Upper lobe of right lung (tissue), 1 donor: ENCODE data around the gene TPCN2. TPM values are rescaled to one million over a fixed set of nuclear protein-coding genes. Genes with fewer than 3 reads are reported as not detected.
A peak's percentile ranks its signal among the peaks of the same experiment; 100 is the strongest.

Source experiments
- ATAC-seq: fragments of 200-7000 bp; cut with Tn5 transposase; one replicate; pipeline ENCODE4 v1.9.1; 2020; ENCODE audit warnings: mild to moderate bottlenecking, moderate library complexity
- DNase-seq: peaks from one replicate; pipeline ENCODE4 v3.0.0-alpha.2; 2020
- H3K27ac ChIP-seq: fragments of 200-600 bp; one replicate; pipeline ENCODE4 v1.8.0; 2022
- H3K27me3 ChIP-seq: fragments of 200-600 bp; one replicate; pipeline ENCODE4 v1.8.0; 2022; ENCODE audit warnings: mild to moderate bottlenecking
- H3K36me3 ChIP-seq: fragments of 200-600 bp; one replicate; pipeline ENCODE4 v1.8.0; 2022
- H3K4me1 ChIP-seq: fragments of 200-600 bp; one replicate; pipeline ENCODE4 v1.8.0; 2022
- H3K4me3 ChIP-seq: fragments of 200-600 bp; one replicate; pipeline ENCODE4 v1.8.0; 2022; ENCODE audit warnings: mild to moderate bottlenecking
- H3K9me3 ChIP-seq: fragments of 200-600 bp; one replicate; pipeline ENCODE4 v1.8.0; 2022
- intact Hi-C: fragments of 100-400 bp; cut with DNase I; formaldehyde crosslinking; loops from one replicate; pipeline ENCODE4 v1.11.0; 2022
- total RNA-seq: library from RNA; stranded (reverse); fragmentation: NEBNext Ultra II Directional; extraction: Animal tissue kit (Norgen Biotek cat#: 25700); gene quantifications from one replicate; pipeline ENCODE4 v1.2.1, GENCODE V29; 2021
- TF ChIP-seq, protein P1 (sequence below): fragments of 200-600 bp; IDR thresholded peaks from one replicate; pipeline ENCODE4 v1.8.0; 2022; ENCODE audit warnings: antibody characterized with exemption
- donor health status: DM: no; HTN: yes; CAD: no; lungs with severe emphysema.

Gene TPCN2
- total RNA-seq, 1 donor from 2014 or later, result 16.6 TPM

DNA sequence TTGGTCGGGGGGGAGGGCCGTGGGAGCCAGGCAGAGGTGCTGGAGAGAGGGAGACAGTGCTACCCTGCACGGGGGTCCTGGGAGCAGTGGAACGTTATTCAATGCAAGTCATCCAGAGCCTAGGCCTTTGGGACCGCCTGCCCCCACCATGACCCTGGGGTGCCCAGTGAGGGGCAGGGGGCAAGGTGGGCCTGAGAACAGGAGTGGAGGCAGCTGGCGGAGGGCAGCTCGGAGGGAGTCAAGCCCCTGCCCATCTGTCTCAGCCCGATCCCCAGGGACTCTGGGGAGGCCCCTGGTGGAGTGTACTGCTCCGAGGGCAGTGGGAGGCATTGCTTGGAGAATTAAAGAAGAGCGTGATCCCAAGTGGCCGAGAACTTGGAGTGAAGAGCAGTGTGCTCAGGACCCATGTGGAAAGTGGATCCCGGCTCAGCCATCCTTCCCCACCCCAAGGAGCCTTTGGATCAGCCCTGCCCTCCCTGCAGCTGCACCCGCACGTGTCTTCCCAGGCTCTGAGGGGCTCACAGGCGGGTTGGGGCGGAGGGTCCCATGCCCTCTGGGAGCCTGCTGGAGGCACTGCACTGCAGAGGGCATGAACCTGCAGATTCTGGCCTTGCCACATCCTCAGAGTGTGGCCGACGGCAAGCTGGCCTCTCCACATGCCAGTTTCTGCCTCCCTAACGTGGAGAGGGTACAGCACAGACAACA is 73.0 kb downstream of the TPCN2 start:
- Histone ChIP-seq H3K9me3 (no peaks in the 10 kb centered on the region), H3K4me3 (no peak overlapping the region), H3K27ac (peak overlapping the region; percentile 81), H3K4me1 (peaks cover 24% of the 10 kb centered on the region), H3K27me3 (no peaks in the 10 kb centered on the region), H3K36me3 (no peaks in the 10 kb centered on the region)
- intact Hi-C loops, result no loop called here
- peak; percentile 63 for DNase-seq
- no peak for ATAC-seq
- TF ChIP-seq, protein P1, sequence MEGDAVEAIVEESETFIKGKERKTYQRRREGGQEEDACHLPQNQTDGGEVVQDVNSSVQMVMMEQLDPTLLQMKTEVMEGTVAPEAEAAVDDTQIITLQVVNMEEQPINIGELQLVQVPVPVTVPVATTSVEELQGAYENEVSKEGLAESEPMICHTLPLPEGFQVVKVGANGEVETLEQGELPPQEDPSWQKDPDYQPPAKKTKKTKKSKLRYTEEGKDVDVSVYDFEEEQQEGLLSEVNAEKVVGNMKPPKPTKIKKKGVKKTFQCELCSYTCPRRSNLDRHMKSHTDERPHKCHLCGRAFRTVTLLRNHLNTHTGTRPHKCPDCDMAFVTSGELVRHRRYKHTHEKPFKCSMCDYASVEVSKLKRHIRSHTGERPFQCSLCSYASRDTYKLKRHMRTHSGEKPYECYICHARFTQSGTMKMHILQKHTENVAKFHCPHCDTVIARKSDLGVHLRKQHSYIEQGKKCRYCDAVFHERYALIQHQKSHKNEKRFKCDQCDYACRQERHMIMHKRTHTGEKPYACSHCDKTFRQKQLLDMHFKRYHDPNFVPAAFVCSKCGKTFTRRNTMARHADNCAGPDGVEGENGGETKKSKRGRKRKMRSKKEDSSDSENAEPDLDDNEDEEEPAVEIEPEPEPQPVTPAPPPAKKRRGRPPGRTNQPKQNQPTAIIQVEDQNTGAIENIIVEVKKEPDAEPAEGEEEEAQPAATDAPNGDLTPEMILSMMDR, result no peak

DNA sequence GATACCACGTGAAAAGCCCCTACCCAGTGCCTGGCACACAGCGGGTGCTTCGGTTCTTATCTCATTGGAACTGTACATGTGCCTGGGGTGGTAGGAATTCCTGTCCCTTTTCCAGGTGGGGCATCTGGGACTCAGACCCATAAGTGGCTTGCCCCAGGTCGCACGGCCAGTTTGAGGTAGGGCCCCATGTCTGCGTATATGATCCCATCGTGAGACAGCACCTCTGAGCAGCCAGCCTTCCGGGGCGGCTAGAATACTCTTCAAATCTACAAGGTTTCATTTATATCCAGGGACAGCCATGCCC is 73.5 kb downstream of the TPCN2 start:
- TF ChIP-seq, protein P1, result no peak
- H3K4me1 ChIP-seq, result peaks cover 24% of the 10 kb centered on the region
- no peaks in the 10 kb centered on the region for H3K9me3 ChIP-seq
- H3K36me3 ChIP-seq, result no peaks in the 10 kb centered on the region
- no peaks in the 10 kb centered on the region for H3K27me3 ChIP-seq
- peak overlapping the region; percentile 81 for H3K27ac ChIP-seq
- ATAC-seq (peak; percentile 0), DNase-seq (no peak)
- intact Hi-C loops, result no loop called here
- no peak overlapping the region for H3K4me3 ChIP-seq

DNA sequence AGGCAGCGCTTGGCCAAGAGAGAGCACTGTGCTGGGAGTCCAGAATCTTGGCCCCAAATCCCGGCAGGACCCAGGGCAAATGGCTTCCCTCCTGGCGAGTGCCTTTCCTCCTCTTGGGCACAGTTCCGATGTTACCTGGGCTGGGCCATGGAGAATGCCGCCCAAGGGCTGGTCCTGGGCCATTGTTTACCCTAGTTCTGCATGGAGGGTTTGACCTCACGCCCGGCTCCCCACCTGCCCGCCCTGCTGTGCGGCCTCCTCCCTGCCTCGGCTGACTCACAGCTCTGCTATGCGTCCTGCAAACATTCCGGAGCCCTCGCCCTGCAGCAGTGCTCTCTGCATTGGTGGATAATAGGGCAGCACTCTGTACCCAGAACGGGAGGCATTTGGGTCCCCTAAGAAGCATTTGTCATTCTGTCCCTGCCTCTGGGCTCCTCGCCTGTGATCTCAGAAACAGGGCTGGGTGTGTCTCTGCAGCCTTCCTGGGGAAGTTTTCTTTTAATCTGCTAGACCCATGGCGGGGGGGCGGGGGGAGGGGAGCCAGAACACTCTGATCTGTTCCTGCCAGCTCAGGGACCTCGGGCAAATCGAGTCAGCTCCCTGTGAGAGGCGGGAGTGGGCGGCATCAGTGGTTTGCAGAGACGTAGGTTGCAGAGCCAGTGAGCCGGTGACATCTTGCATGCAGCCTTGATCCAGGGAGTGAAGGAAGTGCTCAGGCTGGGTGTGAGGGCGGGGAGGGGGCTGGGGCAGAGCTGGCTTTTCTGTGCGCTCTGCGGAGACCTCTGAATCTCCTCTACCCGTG is 74.1 kb downstream of the TPCN2 start:
- Histone ChIP-seq H3K4me1 (peaks cover 24% of the 10 kb centered on the region), H3K27ac (peak overlapping the region; percentile 81), H3K4me3 (no peak overlapping the region), H3K27me3 (no peaks in the 10 kb centered on the region), H3K36me3 (no peaks in the 10 kb centered on the region), H3K9me3 (no peaks in the 10 kb centered on the region)
- intact Hi-C loops, result no loop called here
- TF ChIP-seq, protein P1, result no peak
- ATAC-seq (peak; percentile 94), DNase-seq (peak; percentile 96)

DNA sequence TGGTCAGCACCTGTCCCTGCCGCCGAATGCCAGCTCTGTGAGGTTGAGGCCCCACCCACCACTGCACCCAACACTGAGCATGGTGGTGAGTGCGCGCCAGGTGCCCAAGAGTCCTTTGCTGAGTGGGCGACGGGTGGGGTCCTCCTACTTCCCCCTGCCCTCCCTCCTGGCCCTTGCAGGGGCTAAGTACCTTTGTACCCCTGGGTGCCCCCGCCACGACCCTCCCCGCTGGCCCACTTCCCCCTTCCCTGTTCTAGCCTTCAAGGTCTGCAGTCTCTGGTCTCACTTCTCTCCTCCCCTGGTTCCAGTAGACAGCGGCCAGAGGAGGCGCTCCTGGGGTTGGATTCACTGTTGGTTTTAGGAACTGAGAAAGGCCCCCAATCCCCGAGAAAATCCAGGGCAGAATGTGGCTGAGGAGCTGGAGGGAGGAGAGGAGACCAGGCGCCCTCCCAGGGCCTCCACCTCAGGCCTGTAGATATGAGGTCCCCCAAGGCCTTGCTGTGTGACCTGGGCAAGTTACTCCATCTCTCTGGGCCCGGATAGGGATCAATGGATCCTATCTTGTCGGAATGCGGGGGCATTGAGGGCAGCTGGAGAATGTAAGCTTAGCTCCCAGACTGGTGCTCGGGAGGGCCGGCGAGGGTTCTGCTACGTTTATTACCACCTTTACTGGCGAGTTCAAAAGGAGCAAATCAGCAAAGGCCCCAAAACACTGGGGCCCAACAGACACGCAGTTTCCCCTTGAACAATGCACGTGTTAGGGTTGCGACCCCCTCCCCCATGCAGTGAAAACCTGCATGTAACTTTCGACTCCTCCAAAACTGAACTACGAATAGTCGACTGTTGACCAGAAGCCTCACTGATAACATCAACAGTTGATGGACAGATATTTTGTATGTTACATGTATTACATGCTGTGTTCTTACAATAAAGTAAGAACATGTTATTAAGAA is 75.1 kb downstream of the TPCN2 start:
- ATAC-seq, result peak; percentile 1
- peaks cover 24% of the 10 kb centered on the region for H3K4me1 ChIP-seq

DNA sequence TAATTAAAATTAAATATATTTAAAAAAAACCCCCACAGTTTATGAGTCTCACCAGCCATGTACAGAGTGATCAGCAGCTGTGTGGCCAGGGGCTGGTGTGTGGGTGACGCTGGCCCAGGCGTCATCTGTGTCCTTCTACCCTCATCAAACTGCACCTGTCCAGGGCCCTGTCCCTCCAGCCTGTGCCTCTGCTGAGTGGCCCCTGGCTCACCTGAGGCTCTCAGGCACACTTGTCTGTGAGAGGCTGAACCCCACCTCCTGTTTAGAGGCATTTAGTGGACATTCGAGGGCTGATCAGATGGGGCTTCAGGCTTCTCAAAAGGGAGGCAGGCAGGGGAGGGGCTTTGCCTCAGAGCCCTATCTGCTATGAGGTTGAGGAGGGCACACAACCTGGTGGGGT is 77.1 kb downstream of the TPCN2 start:
- Histone ChIP-seq H3K27ac (no peak overlapping the region), H3K4me3 (no peak overlapping the region), H3K36me3 (no peaks in the 10 kb centered on the region), H3K27me3 (no peaks in the 10 kb centered on the region), H3K4me1 (peaks cover 24% of the 10 kb centered on the region), H3K9me3 (no peaks in the 10 kb centered on the region)
- DNase-seq (peak; percentile 47), ATAC-seq (no peak)
- TF ChIP-seq, protein P1, result no peak
- intact Hi-C loops, result no loop called here

More for the DNA sequence above, 75.1 kb downstream of the TPCN2 start:
- TF ChIP-seq, protein P1, result no peak
- DNase-seq, result peak; percentile 66
- no peaks in the 10 kb centered on the region for H3K36me3 ChIP-seq
- H3K27me3 ChIP-seq, result no peaks in the 10 kb centered on the region
- H3K9me3 ChIP-seq, result no peaks in the 10 kb centered on the region
- no peak overlapping the region for H3K4me3 ChIP-seq
- intact Hi-C loops, result no loop called here
- peak overlapping the region; percentile 81 for H3K27ac ChIP-seq
